WTC11 (cell line): ENCODE results near the gene ITPK1. TPM values are rescaled to one million over a fixed set of nuclear protein-coding genes. Genes with fewer than 3 reads are reported as not detected.

Experiments used
- ATAC-seq: fragments of 200-7000 bp; cut with Tn5 transposase; 2 replicates; pipeline ENCODE4 v1.10.0; 2021; ENCODE audit warnings: mild to moderate bottlenecking, moderate library complexity
- CTCF ChIA-PET: fragments of 300-600 bp; sonication (Branson Sonifier 250); formaldehyde crosslinking; loops from one replicate; lab custom pipeline; 2021; ENCODE audit warnings: antibody characterized with exemption; lab: Charles Lee
- POLR2A ChIA-PET: fragments of 350-600 bp; sonication (Branson Sonifier 250); formaldehyde crosslinking; loops from one replicate; lab custom pipeline; 2021; ENCODE audit warnings: antibody characterized with exemption; lab: Charles Lee
- DNase-seq: peaks from one replicate; pipeline ENCODE4 v3.0.0; 2021; ENCODE audit warnings: low spot score
- H3K27ac Mint-ChIP-seq: 2 replicates; pipeline ENCODE4 v1.8.0; 2021; ENCODE audit warnings: mixed read lengths
- H3K27me3 Mint-ChIP-seq: 2 replicates; pipeline ENCODE4 v1.8.0; 2021; ENCODE audit warnings: low read depth, mild to moderate bottlenecking, moderate library complexity, mixed read lengths
- H3K36me3 Mint-ChIP-seq: 2 replicates; pipeline ENCODE4 v1.8.0; 2021; ENCODE audit warnings: mixed read lengths
- H3K4me1 Mint-ChIP-seq: 2 replicates; pipeline ENCODE4 v1.8.0; 2022; ENCODE audit warnings: mixed read lengths
- H3K4me3 Mint-ChIP-seq: 2 replicates; pipeline ENCODE4 v1.8.0; 2021; ENCODE audit warnings: mild to moderate bottlenecking, moderate library complexity, mixed read lengths
- H3K9me3 Mint-ChIP-seq: 2 replicates; pipeline ENCODE4 v1.8.0; 2021; ENCODE audit warnings: mixed read lengths
- CREM ChIP-seq: sonication (generic); formaldehyde crosslinking; IDR thresholded peaks from 2 replicates; pipeline ENCODE4 v1.8.1; 2022; ENCODE audit warnings: mild to moderate bottlenecking, missing genetic modification reagents, moderate library complexity
- ETV6 ChIP-seq: sonication (generic); formaldehyde crosslinking; IDR thresholded peaks from 2 replicates; pipeline ENCODE4 v1.8.1; 2022; ENCODE audit warnings: mild to moderate bottlenecking, missing genetic modification reagents
- FOXJ3 ChIP-seq: sonication (generic); formaldehyde crosslinking; IDR thresholded peaks from 2 replicates; pipeline ENCODE4 v1.9.0; 2021; ENCODE audit warnings: missing genetic modification reagents, mild to moderate bottlenecking, borderline replicate concordance
- GABPB1 ChIP-seq: sonication (generic); formaldehyde crosslinking; IDR thresholded peaks from 2 replicates; pipeline ENCODE4 v1.8.1; 2023; ENCODE audit warnings: mild to moderate bottlenecking, missing genetic modification reagents
- IRF2 ChIP-seq: sonication (generic); formaldehyde crosslinking; IDR thresholded peaks from 2 replicates; pipeline ENCODE4 v1.8.0; 2022; ENCODE audit warnings: low read depth, missing genetic modification reagents, borderline replicate concordance
- JUN ChIP-seq: sonication (generic); formaldehyde crosslinking; IDR thresholded peaks from 2 replicates; pipeline ENCODE4 v1.8.0; 2023; ENCODE audit warnings: mild to moderate bottlenecking, missing genetic modification reagents
- NFE2L1 ChIP-seq: sonication (generic); formaldehyde crosslinking; IDR thresholded peaks from 2 replicates; pipeline ENCODE4 v1.8.1; 2023; ENCODE audit warnings: missing genetic modification reagents
- NR1H2 ChIP-seq: sonication (generic); formaldehyde crosslinking; IDR thresholded peaks from 2 replicates; pipeline ENCODE4 v1.9.0; 2021; ENCODE audit warnings: mild to moderate bottlenecking, moderate library complexity, missing genetic modification reagents
- RELA ChIP-seq: sonication (generic); formaldehyde crosslinking; IDR thresholded peaks from 2 replicates; pipeline ENCODE4 v1.8.1; 2022; ENCODE audit warnings: missing genetic modification reagents, mild to moderate bottlenecking, borderline replicate concordance
- SMAD3 ChIP-seq: sonication (generic); formaldehyde crosslinking; IDR thresholded peaks from 2 replicates; pipeline ENCODE4 v1.8.0; 2022; ENCODE audit warnings: missing genetic modification reagents, mild to moderate bottlenecking, borderline replicate concordance
- TEAD1 ChIP-seq: sonication (generic); formaldehyde crosslinking; IDR thresholded peaks from 2 replicates; pipeline ENCODE4 v1.8.0; 2022; ENCODE audit warnings: mild to moderate bottlenecking, missing genetic modification reagents
- ZNF232 ChIP-seq: sonication (generic); formaldehyde crosslinking; IDR thresholded peaks from 2 replicates; pipeline ENCODE4 v1.8.0; 2022; ENCODE audit warnings: mild to moderate bottlenecking, missing genetic modification reagents
- total RNA-seq: library from RNA; stranded (reverse); gene quantifications from 3 replicates; pipeline ENCODE4 v1.2.3, GENCODE V29; 2021
- TF ChIP-seq, protein P1 (sequence below): sonication (generic); formaldehyde crosslinking; IDR thresholded peaks from 2 replicates; pipeline ENCODE4 v1.8.0; 2022; ENCODE audit warnings: mild to moderate bottlenecking, missing genetic modification reagents
- TF ChIP-seq, protein P2 (sequence below): sonication (generic); formaldehyde crosslinking; IDR thresholded peaks from 2 replicates; pipeline ENCODE4 v1.8.0; 2022; ENCODE audit warnings: mild to moderate bottlenecking, missing genetic modification reagents
- TF ChIP-seq, protein P3 (sequence below): sonication (generic); formaldehyde crosslinking; IDR thresholded peaks from 2 replicates; pipeline ENCODE4 v1.8.1; 2022; ENCODE audit warnings: missing genetic modification reagents, borderline replicate concordance
- TF ChIP-seq, protein P4 (sequence below): fragments of 250-450 bp; sonication (Bioruptor Pico); IDR thresholded peaks from 2 replicates; pipeline ENCODE4 v1.9.0; 2021; ENCODE audit warnings: moderate library complexity, mild to moderate bottlenecking, inconsistent platforms, borderline replicate concordance
- TF ChIP-seq, protein P5 (sequence below): sonication (generic); formaldehyde crosslinking; IDR thresholded peaks from 2 replicates; pipeline ENCODE4 v1.8.1; 2022; ENCODE audit warnings: low read depth, mild to moderate bottlenecking, moderate library complexity, missing genetic modification reagents, borderline replicate concordance
- TF ChIP-seq, protein P6 (sequence below): fragments of 250-450 bp; sonication (Bioruptor Pico); conservative IDR thresholded peaks from 2 replicates; pipeline ENCODE4 v1.9.0; 2021; ENCODE audit warnings: mild to moderate bottlenecking
- TF ChIP-seq, protein P7 (sequence below): sonication (generic); formaldehyde crosslinking; IDR thresholded peaks from 2 replicates; pipeline ENCODE4 v1.8.1; 2023; ENCODE audit warnings: mild to moderate bottlenecking, missing genetic modification reagents

ITPK1 gene
- total RNA-seq, 1 experiment from 2014 or later = 144 TPM

DNA sequence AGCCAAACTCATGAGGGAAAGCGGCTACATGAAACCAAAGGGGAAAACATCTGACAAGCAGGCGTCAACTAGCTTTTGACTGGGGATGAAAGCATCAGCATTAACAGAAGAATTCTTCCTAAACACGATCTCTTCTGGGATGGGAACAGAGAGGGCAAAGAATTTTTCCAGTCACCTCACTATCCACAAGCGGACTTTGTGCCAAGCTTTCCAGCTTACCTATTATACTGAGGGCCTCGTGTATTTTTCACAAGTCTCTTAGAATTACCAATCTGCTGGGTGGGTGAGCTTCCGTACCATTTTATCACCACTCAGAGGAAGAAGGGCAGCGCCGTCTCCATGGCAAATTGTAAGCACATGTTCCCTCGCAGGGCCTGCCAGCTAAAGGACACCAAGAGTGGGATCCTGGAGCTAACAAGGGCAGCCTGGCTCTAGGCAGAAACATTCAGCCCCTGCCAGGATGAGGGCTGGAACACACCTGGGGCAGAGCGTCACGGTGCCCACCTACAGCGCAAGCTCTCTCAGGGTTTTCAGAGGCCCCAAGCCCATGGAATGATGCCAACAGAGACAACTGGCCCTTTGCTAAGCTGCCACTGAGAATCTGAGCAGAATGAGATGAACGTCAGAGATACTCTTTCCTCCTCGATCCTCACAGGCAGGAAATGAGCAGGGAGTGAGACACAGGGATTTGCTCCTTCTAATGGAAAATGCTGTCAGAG is 118.2 kb downstream of the ITPK1 start:
- Mint-ChIP-seq H3K27ac (peak overlapping the region; percentile 43; the same call in 1 of the 2 replicates), H3K36me3 (peaks cover 12% of the 10 kb centered on the region), H3K4me3 (no peak overlapping the region), H3K4me1 (peaks cover 15% of the 10 kb centered on the region), H3K27me3 (no peaks in the 10 kb centered on the region), H3K9me3 (no peaks in the 10 kb centered on the region)
- ChIA-PET CTCF (interaction anchor here (1.1 to 1.7 kb wide), 2 partner anchors 107 to 116 kb away, joined by 4 to 7 read pairs; no protein-coding TSS in a partner anchor), POLR2A (no interaction called here)
- no peak for ATAC-seq
- no peak for TF ChIP-seq GABPB1
- no peak for TF ChIP-seq ZNF232 (CRISPR knock-in tag)
- TF ChIP-seq JUN (CRISPR knock-in tag) = no peak
- TF ChIP-seq, protein P1, sequence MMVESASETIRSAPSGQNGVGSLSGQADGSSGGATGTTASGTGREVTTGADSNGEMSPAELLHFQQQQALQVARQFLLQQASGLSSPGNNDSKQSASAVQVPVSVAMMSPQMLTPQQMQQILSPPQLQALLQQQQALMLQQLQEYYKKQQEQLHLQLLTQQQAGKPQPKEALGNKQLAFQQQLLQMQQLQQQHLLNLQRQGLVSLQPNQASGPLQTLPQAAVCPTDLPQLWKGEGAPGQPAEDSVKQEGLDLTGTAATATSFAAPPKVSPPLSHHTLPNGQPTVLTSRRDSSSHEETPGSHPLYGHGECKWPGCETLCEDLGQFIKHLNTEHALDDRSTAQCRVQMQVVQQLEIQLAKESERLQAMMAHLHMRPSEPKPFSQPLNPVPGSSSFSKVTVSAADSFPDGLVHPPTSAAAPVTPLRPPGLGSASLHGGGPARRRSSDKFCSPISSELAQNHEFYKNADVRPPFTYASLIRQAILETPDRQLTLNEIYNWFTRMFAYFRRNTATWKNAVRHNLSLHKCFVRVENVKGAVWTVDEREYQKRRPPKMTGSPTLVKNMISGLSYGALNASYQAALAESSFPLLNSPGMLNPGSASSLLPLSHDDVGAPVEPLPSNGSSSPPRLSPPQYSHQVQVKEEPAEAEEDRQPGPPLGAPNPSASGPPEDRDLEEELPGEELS = no peak
- no peak for TF ChIP-seq FOXJ3 (CRISPR knock-in tag)
- TF ChIP-seq, protein P2, sequence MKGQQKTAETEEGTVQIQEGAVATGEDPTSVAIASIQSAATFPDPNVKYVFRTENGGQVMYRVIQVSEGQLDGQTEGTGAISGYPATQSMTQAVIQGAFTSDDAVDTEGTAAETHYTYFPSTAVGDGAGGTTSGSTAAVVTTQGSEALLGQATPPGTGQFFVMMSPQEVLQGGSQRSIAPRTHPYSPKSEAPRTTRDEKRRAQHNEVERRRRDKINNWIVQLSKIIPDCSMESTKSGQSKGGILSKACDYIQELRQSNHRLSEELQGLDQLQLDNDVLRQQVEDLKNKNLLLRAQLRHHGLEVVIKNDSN (CRISPR knock-in tag) = no peak
- TF ChIP-seq, protein P3, sequence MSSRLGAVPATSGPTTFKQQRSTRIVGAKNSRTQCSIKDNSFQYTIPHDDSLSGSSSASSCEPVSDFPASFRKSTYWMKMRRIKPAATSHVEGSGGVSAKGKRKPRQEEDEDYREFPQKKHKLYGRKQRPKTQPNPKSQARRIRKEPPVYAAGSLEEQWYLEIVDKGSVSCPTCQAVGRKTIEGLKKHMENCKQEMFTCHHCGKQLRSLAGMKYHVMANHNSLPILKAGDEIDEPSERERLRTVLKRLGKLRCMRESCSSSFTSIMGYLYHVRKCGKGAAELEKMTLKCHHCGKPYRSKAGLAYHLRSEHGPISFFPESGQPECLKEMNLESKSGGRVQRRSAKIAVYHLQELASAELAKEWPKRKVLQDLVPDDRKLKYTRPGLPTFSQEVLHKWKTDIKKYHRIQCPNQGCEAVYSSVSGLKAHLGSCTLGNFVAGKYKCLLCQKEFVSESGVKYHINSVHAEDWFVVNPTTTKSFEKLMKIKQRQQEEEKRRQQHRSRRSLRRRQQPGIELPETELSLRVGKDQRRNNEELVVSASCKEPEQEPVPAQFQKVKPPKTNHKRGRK = no peak
- no peak for TF ChIP-seq IRF2 (CRISPR knock-in tag)
- TF ChIP-seq SMAD3 = no peak
- TF ChIP-seq, protein P4, sequence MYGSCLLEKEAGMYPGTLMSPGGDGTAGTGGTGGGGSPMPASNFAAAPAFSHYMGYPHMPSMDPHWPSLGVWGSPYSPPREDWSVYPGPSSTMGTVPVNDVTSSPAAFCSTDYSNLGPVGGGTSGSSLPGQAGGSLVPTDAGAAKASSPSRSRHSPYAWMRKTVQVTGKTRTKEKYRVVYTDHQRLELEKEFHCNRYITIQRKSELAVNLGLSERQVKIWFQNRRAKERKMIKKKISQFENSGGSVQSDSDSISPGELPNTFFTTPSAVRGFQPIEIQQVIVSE = no peak
- TF ChIP-seq NR1H2 (CRISPR knock-in tag) = no peak
- TF ChIP-seq, protein P5, sequence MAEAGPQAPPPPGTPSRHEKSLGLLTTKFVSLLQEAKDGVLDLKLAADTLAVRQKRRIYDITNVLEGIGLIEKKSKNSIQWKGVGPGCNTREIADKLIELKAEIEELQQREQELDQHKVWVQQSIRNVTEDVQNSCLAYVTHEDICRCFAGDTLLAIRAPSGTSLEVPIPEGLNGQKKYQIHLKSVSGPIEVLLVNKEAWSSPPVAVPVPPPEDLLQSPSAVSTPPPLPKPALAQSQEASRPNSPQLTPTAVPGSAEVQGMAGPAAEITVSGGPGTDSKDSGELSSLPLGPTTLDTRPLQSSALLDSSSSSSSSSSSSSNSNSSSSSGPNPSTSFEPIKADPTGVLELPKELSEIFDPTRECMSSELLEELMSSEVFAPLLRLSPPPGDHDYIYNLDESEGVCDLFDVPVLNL (CRISPR knock-in tag) = no peak
- no peak for TF ChIP-seq ETV6
- TF ChIP-seq CREM (CRISPR knock-in tag) = no peak
- no peak for DNase-seq

DNA sequence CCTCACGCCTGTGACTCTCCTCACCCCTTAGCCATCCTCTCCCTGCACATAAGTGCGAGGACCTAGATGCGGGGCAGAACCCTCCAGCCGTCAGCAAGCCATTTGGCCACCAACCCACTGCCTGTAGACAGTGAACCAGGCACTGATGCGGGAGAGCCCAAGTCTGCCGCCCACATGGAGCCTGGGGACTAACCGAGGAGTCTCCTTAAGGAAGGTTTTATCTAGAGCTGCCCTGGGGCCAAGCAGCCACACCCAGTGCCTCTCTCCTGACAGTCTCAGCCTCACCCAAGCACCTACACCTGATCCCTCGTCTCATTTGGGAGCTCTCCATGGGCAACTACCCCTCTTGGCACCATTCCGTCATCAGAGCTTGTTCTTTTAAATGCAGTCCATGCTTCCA is 120.1 kb downstream of the ITPK1 start:
- Mint-ChIP-seq H3K27me3 (no peaks in the 10 kb centered on the region), H3K36me3 (peaks cover 16% of the 10 kb centered on the region), H3K9me3 (no peaks in the 10 kb centered on the region), H3K4me1 (peaks cover 18% of the 10 kb centered on the region), H3K4me3 (no peak overlapping the region), H3K27ac (peak overlapping the region; percentile 77)
- DNase-seq = no peak
- ChIA-PET POLR2A (no interaction called here), CTCF (interaction anchor here (0.5 to 2.1 kb wide), 6 partner anchors 10 to 118 kb away, joined by 3 to 11 read pairs (median 3); no protein-coding TSS in a partner anchor)
- TF ChIP-seq, protein P6, sequence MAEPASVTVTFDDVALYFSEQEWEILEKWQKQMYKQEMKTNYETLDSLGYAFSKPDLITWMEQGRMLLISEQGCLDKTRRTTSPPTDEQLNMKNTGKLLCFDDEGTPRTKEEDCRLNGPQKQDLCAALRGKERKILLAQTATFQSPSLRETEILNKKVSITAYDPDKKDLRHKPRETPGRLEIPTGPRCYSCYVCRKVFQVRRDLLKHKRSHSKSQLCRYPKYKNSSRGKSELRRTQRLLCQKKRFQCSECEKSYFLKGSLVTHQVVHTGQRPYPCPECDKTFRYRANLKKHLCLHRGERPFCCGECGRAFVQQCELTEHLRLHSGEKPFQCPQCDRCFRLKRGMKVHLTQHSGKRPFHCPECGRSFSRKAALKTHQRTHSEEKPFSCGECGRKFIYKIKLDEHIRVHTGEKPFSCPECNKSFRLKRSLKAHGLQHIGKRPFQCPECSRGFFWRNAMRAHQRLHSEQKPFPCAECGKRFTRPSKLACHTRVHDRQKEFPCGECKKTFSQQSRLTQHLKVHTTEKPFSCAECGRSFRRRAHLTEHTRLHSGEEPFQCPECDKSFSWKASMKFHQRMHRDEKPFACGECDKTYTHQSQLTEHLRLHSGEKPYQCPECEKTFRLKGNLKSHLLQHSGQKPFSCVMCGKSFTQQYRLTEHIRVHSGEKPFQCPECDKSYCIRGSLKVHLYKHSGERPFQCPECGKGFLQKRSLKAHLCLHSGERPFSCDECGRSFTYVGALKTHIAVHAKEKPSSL (CRISPR knock-in tag) = no peak
- TF ChIP-seq, protein P7, sequence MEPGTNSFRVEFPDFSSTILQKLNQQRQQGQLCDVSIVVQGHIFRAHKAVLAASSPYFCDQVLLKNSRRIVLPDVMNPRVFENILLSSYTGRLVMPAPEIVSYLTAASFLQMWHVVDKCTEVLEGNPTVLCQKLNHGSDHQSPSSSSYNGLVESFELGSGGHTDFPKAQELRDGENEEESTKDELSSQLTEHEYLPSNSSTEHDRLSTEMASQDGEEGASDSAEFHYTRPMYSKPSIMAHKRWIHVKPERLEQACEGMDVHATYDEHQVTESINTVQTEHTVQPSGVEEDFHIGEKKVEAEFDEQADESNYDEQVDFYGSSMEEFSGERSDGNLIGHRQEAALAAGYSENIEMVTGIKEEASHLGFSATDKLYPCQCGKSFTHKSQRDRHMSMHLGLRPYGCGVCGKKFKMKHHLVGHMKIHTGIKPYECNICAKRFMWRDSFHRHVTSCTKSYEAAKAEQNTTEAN (CRISPR knock-in tag) = no peak
- TF ChIP-seq TEAD1 (CRISPR knock-in tag) = no peak
- no peak for TF ChIP-seq ETV6
- no peak for TF ChIP-seq FOXJ3 (CRISPR knock-in tag)
- no peak for TF ChIP-seq NFE2L1 (CRISPR knock-in tag)
- TF ChIP-seq, protein P5 (CRISPR knock-in tag) = no peak
- TF ChIP-seq RELA (CRISPR knock-in tag) = no peak
- no peak; the same call in 1 of the 2 replicates for ATAC-seq
